OCI-M1 (cell line): ENCODE results near the gene PLAC8L1.

Experiments
- DNase-seq: peaks from one replicate; lab custom pipeline; 2025; lab: John Stamatoyannopoulos, UW

The PLAC8L1 gene

DNA sequence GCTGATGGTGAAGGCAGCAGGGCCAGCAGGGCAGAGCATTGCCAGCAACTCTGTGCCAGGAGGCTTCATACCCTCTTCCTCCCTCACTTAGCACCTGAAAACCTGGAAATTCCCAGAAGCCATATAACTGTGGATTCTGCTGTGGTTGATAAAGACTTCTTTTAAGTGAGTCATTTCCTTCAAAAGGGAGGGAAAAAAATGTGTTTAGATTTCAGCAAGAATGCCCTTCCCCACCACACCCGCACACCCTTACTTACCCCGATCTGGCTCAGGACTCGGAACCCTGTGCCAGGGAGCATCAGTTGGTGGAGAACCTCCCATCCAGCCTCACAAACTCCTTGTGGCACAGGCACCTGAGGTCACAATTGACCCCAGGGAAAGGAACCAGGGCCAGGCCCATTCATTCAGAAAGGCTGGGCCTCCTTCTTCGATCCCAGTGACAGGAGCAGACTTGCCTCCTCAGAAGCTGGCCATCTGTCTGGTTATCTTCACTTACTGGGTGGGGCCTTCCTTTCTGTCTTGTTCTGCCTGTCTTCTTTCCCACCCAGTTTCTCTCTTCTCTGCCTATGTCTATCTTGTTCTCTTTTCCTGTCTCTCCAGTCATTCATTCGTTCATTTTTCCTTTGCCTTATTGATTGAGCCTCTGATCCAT lies 62.6 kb downstream of the PLAC8L1 start:
- peak; percentile 35 for DNase-seq

DNA sequence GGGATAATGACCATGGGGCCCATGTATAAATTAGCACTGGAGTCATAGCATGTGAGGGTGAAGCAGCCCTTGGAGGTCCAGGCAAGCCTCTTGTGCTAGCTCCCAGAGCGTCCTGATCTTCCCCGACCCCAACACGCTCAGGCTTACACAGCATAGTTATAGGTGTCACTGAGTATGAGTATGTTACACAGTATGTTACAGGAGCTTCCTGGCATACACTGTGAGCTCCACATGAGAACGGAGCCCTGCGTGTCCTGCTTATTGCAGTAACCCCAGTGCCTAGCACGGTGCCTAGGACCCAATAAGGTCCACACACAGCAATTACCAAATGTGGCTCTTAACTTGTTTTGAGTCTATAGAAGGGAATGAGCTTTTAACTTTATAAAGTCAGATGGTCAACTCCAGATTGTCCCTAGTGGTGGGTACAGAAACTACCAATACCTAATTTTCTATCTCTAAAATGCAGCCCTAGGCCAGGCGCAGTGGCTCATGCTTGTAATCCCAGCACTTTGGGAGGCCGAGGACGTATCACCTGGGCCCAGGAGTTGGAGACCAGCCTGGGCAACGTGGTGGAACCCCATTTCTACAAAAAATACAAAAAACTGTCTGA lies 64.1 kb downstream of the PLAC8L1 start:
- DNase-seq, result peak; percentile 56

DNA sequence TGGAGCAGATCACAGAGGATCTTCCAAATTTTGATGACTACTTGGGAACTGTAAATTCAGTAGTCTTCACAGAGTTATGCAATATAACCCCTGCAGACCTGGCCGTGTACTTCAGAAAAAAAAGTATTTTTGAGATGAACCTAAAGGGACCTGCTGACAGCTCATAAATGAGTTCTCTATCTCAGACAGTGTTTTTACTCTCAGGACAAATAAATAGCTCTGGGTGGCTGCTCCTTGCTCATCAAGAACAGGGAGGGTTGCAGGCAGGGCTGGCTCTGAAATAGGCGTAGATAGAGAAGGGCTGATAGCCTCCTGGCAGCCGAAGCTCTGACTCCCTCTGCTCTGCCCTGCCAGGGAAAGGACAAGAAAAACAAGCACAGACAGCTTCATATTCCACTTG lies 64.8 kb downstream of the PLAC8L1 start:
- no peak for DNase-seq

DNA sequence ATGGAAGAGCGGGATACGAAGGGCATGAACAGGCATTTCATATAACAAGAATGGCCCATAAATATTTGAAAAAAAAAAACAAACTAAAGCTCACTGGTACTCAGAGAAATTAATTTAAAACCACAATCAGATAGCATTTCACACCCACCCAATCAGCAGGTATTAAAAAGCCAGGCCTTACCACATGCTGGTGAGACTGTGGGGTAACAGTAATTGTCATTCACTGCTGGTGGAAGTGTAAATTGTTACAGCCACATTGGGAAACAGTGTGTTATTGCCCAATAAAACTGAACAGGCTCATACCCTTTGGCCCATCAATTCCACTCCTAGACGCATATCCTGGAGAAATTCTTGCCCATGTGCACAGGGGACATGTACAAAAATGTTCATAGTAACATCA lies 66.0 kb downstream of the PLAC8L1 start:
- no peak for DNase-seq

DNA sequence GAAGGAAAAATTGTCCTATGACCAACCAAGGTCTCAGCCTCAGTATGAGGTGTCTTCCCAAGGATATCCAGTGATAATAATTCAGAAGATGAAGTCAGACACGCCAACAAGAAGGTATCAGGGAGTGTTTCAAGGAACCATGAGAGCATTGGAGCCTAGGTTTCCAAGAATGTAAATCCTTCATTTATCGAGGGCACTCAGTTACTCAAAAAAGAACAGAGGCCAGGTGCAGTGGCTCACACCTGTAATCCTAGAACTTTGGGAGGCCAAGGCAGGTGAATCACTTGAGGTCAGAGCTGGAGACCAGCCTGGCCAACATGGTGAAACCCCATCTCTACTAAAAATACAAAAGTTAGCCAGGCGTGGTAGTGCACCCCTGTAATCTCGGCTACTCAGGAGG lies 70.8 kb downstream of the PLAC8L1 start:
- DNase-seq, result no peak
